Prostate gland (tissue), 2 donors: ENCODE results near the gene ESRRB.

Experiments used
- POLR2A ChIP-seq: fragments of 450-650 bp; IDR thresholded peaks from one replicate; pipeline ENCODE4 v1.6.1; 2016; ENCODE audit warnings: antibody characterized with exemption, mild to moderate bottlenecking
- POLR2AphosphoS5 ChIP-seq: sonication (generic); formaldehyde crosslinking; IDR thresholded peaks from one replicate; pipeline ENCODE4 v1.6.1; 2017; ENCODE audit warnings: antibody characterized with exemption
- TF ChIP-seq, protein P1 (sequence below), 4 experiments: fragments of 200-600 bp in 2 of 4; fragments of 450-650 bp in 2 of 4; sonication (generic) in 2 of 4; IDR thresholded peaks; 1 replicate in 3 of 4; 2 replicates in 1 of 4; pipeline ENCODE4 v1.5.1; 2016 to 2019; ENCODE audit warnings: antibody characterized with exemption in 4 of 4, mild to moderate bottlenecking in 2 of 4, moderate library complexity in 2 of 4

- TF ChIP-seq, protein P1, sequence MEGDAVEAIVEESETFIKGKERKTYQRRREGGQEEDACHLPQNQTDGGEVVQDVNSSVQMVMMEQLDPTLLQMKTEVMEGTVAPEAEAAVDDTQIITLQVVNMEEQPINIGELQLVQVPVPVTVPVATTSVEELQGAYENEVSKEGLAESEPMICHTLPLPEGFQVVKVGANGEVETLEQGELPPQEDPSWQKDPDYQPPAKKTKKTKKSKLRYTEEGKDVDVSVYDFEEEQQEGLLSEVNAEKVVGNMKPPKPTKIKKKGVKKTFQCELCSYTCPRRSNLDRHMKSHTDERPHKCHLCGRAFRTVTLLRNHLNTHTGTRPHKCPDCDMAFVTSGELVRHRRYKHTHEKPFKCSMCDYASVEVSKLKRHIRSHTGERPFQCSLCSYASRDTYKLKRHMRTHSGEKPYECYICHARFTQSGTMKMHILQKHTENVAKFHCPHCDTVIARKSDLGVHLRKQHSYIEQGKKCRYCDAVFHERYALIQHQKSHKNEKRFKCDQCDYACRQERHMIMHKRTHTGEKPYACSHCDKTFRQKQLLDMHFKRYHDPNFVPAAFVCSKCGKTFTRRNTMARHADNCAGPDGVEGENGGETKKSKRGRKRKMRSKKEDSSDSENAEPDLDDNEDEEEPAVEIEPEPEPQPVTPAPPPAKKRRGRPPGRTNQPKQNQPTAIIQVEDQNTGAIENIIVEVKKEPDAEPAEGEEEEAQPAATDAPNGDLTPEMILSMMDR (IDR thresholded peaks at IDR 0.05): no peak
- TF ChIP-seq POLR2A: no peak
- TF ChIP-seq POLR2AphosphoS5: no peak
Observed at GRCh38 chr14:76405627-76406026, 29.7 kb downstream of the ESRRB start.
